IMR-90 (cell line): Measurements from ENCODE around the gene WDR5. TPM values are rescaled to one million over a fixed set of nuclear protein-coding genes. Genes with fewer than 3 reads are reported as not detected.
A peak's percentile ranks its signal among the peaks of the same experiment; 100 is the strongest.

Experiments
- ATAC-seq: fragments of 200-7000 bp; cut with Tn5 transposase; 2 replicates; pipeline ENCODE4 v1.9.1; 2020; ENCODE audit warnings: low read depth, mild to moderate bottlenecking, moderate library complexity
- BruUV-seq: library from RNA; stranded (reverse); fragments of 400-500 nt; replicated peaks from 2 replicates; lab custom pipeline; 2021; lab: Mats Ljungman, UMichigan
- CTCF ChIA-PET: fragments of 300-600 bp; formaldehyde crosslinking; extraction: SDS; loops from one replicate; lab custom pipeline; 2021; ENCODE audit warnings: antibody characterized with exemption; lab: Yijun Ruan, JAX
- POLR2A ChIA-PET: fragments of 300-600 bp; sonication (Branson Sonifier 250); formaldehyde crosslinking; loops from one replicate; lab custom pipeline; 2022; ENCODE audit warnings: antibody characterized with exemption; ENCODE audit not compliant: unreplicated experiment; lab: Charles Lee
- DNase-seq: peaks from one replicate; pipeline ENCODE4 v3.0.0; 2013
- H2AFZ ChIP-seq: replicated peaks from 2 replicates; pipeline ENCODE3; 2013; ENCODE audit warnings: low read length, mild to moderate bottlenecking; ENCODE audit not compliant: poor library complexity
- H2AK5ac ChIP-seq: 2 replicates; pipeline ENCODE4 v1.6.1; 2013; ENCODE audit warnings: low read depth, low read length, inconsistent platforms
- H2AK9ac ChIP-seq: replicated peaks from 2 replicates; pipeline ENCODE3; 2013; ENCODE audit warnings: mild to moderate bottlenecking, low read depth, low read length, moderate library complexity; ENCODE audit not compliant: poor library complexity
- H2BK120ac ChIP-seq: 2 replicates; pipeline ENCODE4 v1.6.1; 2013; ENCODE audit warnings: low read depth, low read length, inconsistent platforms
- H2BK15ac ChIP-seq: 3 replicates; pipeline ENCODE4 v1.6.1; 2013; ENCODE audit warnings: low read depth, low read length, inconsistent platforms
- H2BK20ac ChIP-seq: 2 replicates; pipeline ENCODE4 v1.6.1; 2013; ENCODE audit warnings: low read depth, mild to moderate bottlenecking, inconsistent platforms, low read length, moderate library complexity
- H2BK5ac ChIP-seq: 2 replicates; pipeline ENCODE4 v1.6.1; 2013; ENCODE audit warnings: mild to moderate bottlenecking, low read depth, low read length, inconsistent platforms; ENCODE audit not compliant: poor library complexity, severe bottlenecking
- H3K14ac ChIP-seq: replicated peaks from 2 replicates; pipeline ENCODE4 v1.6.1; 2013; ENCODE audit warnings: low read depth, low read length, inconsistent platforms
- H3K18ac ChIP-seq: 2 replicates; pipeline ENCODE4 v1.6.1; 2013; ENCODE audit warnings: low read depth, low read length, control low read depth
- H3K23ac ChIP-seq: 2 replicates; pipeline ENCODE4 v1.6.1; 2013; ENCODE audit warnings: low read depth, low read length, inconsistent platforms
- H3K27ac ChIP-seq: 2 replicates; pipeline ENCODE4 v1.5.1; 2013; ENCODE audit warnings: mild to moderate bottlenecking, control low read depth, low read length; ENCODE audit not compliant: insufficient read depth
- H3K27me3 ChIP-seq: 2 replicates; pipeline ENCODE4 v1.6.1; 2013; ENCODE audit warnings: low read length; ENCODE audit not compliant: control insufficient read depth, insufficient read depth
- H3K36me3 ChIP-seq: 2 replicates; pipeline ENCODE4 v1.6.1; 2013; ENCODE audit warnings: low read length, mixed read lengths; ENCODE audit not compliant: control insufficient read depth, insufficient read depth
- H3K4ac ChIP-seq: 2 replicates; pipeline ENCODE4 v1.6.1; 2013; ENCODE audit warnings: low read depth, low read length, inconsistent platforms
- H3K4me1 ChIP-seq: 2 replicates; pipeline ENCODE4 v1.6.1; 2013; ENCODE audit warnings: low read length, mixed read lengths; ENCODE audit not compliant: control insufficient read depth, insufficient read depth
- H3K4me2 ChIP-seq: 2 replicates; pipeline ENCODE4 v1.6.1; 2013; ENCODE audit warnings: low read depth, mild to moderate bottlenecking, control low read depth, low read length, moderate library complexity
- H3K4me3 ChIP-seq: 2 replicates; pipeline ENCODE4 v1.5.1; 2013; ENCODE audit warnings: low read depth, mild to moderate bottlenecking, control low read depth, low read length, moderate library complexity; ENCODE audit not compliant: insufficient read depth
- H3K56ac ChIP-seq: 2 replicates; pipeline ENCODE4 v1.6.1; 2013; ENCODE audit warnings: low read length, inconsistent platforms; ENCODE audit not compliant: insufficient read depth; ENCODE audit errors: extremely low read depth
- H3K79me1 ChIP-seq, 2 experiments: 2 replicates each; pipeline ENCODE4 v1.6.1; 2013; ENCODE audit warnings: low read length in 2 of 2, inconsistent platforms in 1 of 2, low read depth in 1 of 2
- H3K9ac ChIP-seq: 2 replicates; pipeline ENCODE4 v1.6.1; 2013; ENCODE audit warnings: low read depth, low read length, control low read depth
- H3K9me1 ChIP-seq: 2 replicates; pipeline ENCODE4 v1.6.1; 2013; ENCODE audit warnings: low read length, inconsistent platforms; ENCODE audit not compliant: insufficient read depth
- H3K9me3 ChIP-seq: 2 replicates; pipeline ENCODE4 v1.6.1; 2013; ENCODE audit warnings: low read length; ENCODE audit not compliant: control insufficient read depth, insufficient read depth
- H4K20me1 ChIP-seq: 2 replicates; pipeline ENCODE4 v1.6.1; 2013; ENCODE audit warnings: low read length, inconsistent platforms; ENCODE audit not compliant: insufficient read depth
- H4K5ac ChIP-seq: 2 replicates; pipeline ENCODE4 v1.6.1; 2013; ENCODE audit warnings: mild to moderate bottlenecking, low read depth, low read length, control low read depth
- H4K8ac ChIP-seq, 2 experiments: 2 replicates each; pipeline ENCODE4 v1.6.1; 2013; ENCODE audit warnings: low read depth in 2 of 2, low read length in 2 of 2, control low read depth in 1 of 2, inconsistent platforms in 1 of 2
- H4K91ac ChIP-seq: 2 replicates; pipeline ENCODE4 v1.6.1; 2013; ENCODE audit warnings: low read depth, low read length, inconsistent platforms; ENCODE audit not compliant: insufficient read depth
- BHLHE40 ChIP-seq: fragments of 150-350 bp; IDR thresholded peaks from 2 replicates; pipeline ENCODE4 v1.6.1; 2016; ENCODE audit warnings: mild to moderate bottlenecking, low read depth, low read length
- FOS ChIP-seq: fragments of 150-350 bp; IDR thresholded peaks from 2 replicates; pipeline ENCODE4 v1.6.1; 2016; ENCODE audit warnings: low read depth, low read length
- MAFK ChIP-seq: IDR thresholded peaks from 2 replicates; pipeline ENCODE4 v1.6.1; 2012; ENCODE audit warnings: low read depth, low read length, improper control_type of control experiment
- MXI1 ChIP-seq: IDR thresholded peaks from 2 replicates; pipeline ENCODE4 v1.6.1; 2012; ENCODE audit warnings: low read depth, mild to moderate bottlenecking, low read length, moderate library complexity, borderline replicate concordance
- NFE2L2 ChIP-seq: fragments of 150-350 bp; IDR thresholded peaks from 2 replicates; pipeline ENCODE4 v1.6.1; 2016; ENCODE audit warnings: low read depth, mild to moderate bottlenecking, low read length
- RAD21 ChIP-seq: IDR thresholded peaks from 2 replicates; pipeline ENCODE4 v1.6.1; 2012; ENCODE audit warnings: low read length, improper control_type of control experiment
- WGBS, 2 experiments: methylation state at CpG; one replicate each; pipeline versions ENCODE4 v1.1.5 to v1.1.7; 2013; ENCODE audit warnings: missing lambda C conversion rate in 2 of 2; ENCODE audit not compliant: insufficient read length in 1 of 2; ENCODE audit errors: extremely low coverage in 2 of 2; 5-methylcytosine and 5-hydroxymethylcytosine counted together
- dilution Hi-C: fragments of 300-500 bp; cut with HindIII; formaldehyde crosslinking; loops from one replicate; pipeline ENCODE4 v1.14.3; 2018; ENCODE audit warnings: low sequenced_read_pairs; ENCODE audit not compliant: unreplicated experiment
- in situ Hi-C: fragments of 300-500 bp; cut with MboI; formaldehyde crosslinking; loops from 3 replicates; pipeline ENCODE4 v1.14.3; 2019; ENCODE audit warnings: low sequenced_read_pairs, inconsistent platforms, mixed read lengths
- intact Hi-C: fragments of 100-400 bp; cut with micrococcal nuclease; formaldehyde crosslinking; loops from 2 replicates; pipeline ENCODE4 v1.10.0; 2022
- polyA plus RNA-seq, 3 experiments: library from polyadenylated mRNA; depleted of rRNA; stranded (reverse); fragments of >200 nt; gene quantifications; 2 replicates each; pipeline ENCODE4 v1.2.3, GENCODE V29; 2012; ENCODE audit warnings: low replicate concordance in 1 of 3
- total RNA-seq: library from RNA; depleted of rRNA; stranded (reverse); fragments of >200 nt; gene quantifications from 2 replicates; pipeline ENCODE4 v1.2.3, GENCODE V29; 2012
- TF ChIP-seq, protein P1 (sequence below): conservative IDR thresholded peaks from 2 replicates; pipeline ENCODE4 v1.5.1; 2012; ENCODE audit warnings: mild to moderate bottlenecking, low read depth, low read length, improper control_type of control experiment

WDR5 gene
- total and polyA plus RNA-seq, 2 of the 4 experiments (the other 2 are of a cell fraction) = 18.3 to 26.6 TPM

DNA sequence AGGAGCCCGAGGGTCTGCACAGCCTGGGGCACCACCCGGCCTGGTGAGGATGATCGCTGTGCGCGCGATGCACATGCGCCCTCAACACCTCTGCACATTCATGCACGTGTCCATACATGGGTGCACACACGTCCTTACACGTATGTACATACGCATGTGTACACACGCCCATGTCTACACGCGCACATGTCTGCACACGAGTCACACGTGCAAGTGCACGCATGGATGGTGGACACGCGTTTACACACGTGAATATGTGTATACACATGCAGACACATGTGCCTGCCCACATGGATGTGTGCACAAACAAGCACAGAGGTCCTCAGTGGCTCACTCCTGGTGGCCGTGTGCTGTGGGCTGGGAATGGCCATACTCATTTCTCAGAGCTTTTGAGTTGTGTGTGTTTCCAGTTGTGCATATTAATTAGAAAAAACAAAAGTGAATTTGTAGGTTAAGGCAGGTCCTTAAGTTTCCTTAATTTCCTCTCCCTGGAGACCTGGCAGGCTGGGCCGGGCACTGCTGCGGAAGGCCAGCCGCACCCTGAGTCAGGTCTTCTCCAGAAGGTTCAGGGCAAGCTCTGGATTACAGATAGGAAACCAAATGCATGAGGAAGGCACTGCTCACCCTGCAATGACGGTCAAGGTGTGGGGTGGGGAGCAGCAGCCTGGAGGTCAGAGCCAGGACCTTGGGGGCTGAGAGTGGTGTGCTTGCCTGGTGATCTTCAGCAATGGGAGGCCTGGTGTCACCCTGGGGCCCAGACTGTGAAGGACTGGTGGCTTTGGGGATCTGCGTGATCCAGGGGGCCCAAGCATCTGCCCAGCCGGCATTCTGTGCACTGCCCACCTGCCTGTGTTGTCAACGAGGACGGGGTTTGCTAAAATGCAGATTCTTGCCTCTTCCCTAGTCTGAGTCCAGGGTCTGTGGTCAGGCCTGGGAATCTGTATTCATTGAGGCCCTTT lies 29.8 kb downstream of the WDR5 start:
- peak overlapping the region; percentile 1; the same call in 1 of the 3 replicates for H2BK15ac ChIP-seq
- peak overlapping the region; percentile 97 for H2AFZ ChIP-seq
- H3K9me1 ChIP-seq = peaks cover 16% of the 10 kb centered on the region; the same call in 1 of the 2 replicates
- no peak overlapping the region for H3K56ac ChIP-seq
- H3K27me3 ChIP-seq = no peaks in the 10 kb centered on the region
- BruUV-seq = no TSS peak
- no peak for TF ChIP-seq MAFK
- no peak for TF ChIP-seq FOS
- no peak for TF ChIP-seq NFE2L2
- no peak for TF ChIP-seq RAD21
- TF ChIP-seq BHLHE40 = 0 out of 2 replicates have a peak, but pooled peaks have one; percentile 77
- TF ChIP-seq, protein P1, sequence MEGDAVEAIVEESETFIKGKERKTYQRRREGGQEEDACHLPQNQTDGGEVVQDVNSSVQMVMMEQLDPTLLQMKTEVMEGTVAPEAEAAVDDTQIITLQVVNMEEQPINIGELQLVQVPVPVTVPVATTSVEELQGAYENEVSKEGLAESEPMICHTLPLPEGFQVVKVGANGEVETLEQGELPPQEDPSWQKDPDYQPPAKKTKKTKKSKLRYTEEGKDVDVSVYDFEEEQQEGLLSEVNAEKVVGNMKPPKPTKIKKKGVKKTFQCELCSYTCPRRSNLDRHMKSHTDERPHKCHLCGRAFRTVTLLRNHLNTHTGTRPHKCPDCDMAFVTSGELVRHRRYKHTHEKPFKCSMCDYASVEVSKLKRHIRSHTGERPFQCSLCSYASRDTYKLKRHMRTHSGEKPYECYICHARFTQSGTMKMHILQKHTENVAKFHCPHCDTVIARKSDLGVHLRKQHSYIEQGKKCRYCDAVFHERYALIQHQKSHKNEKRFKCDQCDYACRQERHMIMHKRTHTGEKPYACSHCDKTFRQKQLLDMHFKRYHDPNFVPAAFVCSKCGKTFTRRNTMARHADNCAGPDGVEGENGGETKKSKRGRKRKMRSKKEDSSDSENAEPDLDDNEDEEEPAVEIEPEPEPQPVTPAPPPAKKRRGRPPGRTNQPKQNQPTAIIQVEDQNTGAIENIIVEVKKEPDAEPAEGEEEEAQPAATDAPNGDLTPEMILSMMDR = no peak
- TF ChIP-seq MXI1 = no peak
- peak overlapping the region; percentile 94 for H2AK9ac ChIP-seq
- ATAC-seq (no peak), DNase-seq (peak; percentile 19)
- H3K18ac ChIP-seq = no peak overlapping the region; the same call in 1 of the 2 replicates
- H3K14ac ChIP-seq = no peak overlapping the region
- in situ Hi-C loops (loop anchor here (5.0 to 10.0 kb wide), 3 partner anchors 157 to 499 kb away; no protein-coding TSS in a partner anchor), intact Hi-C loops (loop anchor here (5.0 to 10.0 kb wide), 2 partner anchors 479 to 562 kb away; partner anchors contain the start of gene COL5A1), dilution Hi-C loops (no loop called here)
- no peak overlapping the region; the same call in 1 of the 2 replicates for H3K23ac ChIP-seq
- H4K91ac ChIP-seq = no peak overlapping the region
- H3K4ac ChIP-seq = 0 out of 2 replicates have a peak overlapping the region, but pooled peaks have one; percentile 25
- 42% methylated on average over 24 of the region's 29 CpGs; no CpG with 5 or more reads in 1 of the 2 experiments for WGBS, 2 experiments
- peak overlapping the region; percentile 79 for H2AK5ac ChIP-seq
- H3K27ac ChIP-seq = no peak overlapping the region
- no peak overlapping the region for H3K4me2 ChIP-seq
- H4K5ac ChIP-seq = no peak overlapping the region
- peaks cover 0 to 8% of the 10 kb centered on the region in 2 experiments; a peak in 2 of 4 replicates for H3K79me1 ChIP-seq
- H3K36me3 ChIP-seq = no peaks in the 10 kb centered on the region
- no peak overlapping the region for H3K4me3 ChIP-seq
- no peak overlapping the region; a peak in 1 of 4 replicates for H4K8ac ChIP-seq
- no peaks in the 10 kb centered on the region for H3K9me3 ChIP-seq
- ChIA-PET POLR2A (no interaction called here), CTCF (interaction anchor here (1.1 kb wide), 1 partner anchor 284 kb away, joined by 3 read pairs; no protein-coding TSS in a partner anchor)
- H2BK5ac ChIP-seq = no peak overlapping the region
- H2BK20ac ChIP-seq = no peak overlapping the region
- peak overlapping the region; percentile 24; the same call in 1 of the 2 replicates for H2BK120ac ChIP-seq
- H3K9ac ChIP-seq = no peak overlapping the region
- H3K4me1 ChIP-seq = peaks cover 5% of the 10 kb centered on the region
- H4K20me1 ChIP-seq = no peaks in the 10 kb centered on the region
